Astrocyte (in vitro differentiated cells and primary cell): Measurements from ENCODE around the gene MBD5. TPM values are rescaled to one million over a fixed set of nuclear protein-coding genes. Genes with fewer than 3 reads are reported as not detected.
A peak's percentile ranks its signal among the peaks of the same experiment; 100 is the strongest.

Experiments
- DNase-seq: peaks from one replicate; pipeline ENCODE4 v3.0.0-alpha.2; 2010; ENCODE audit warnings: low read depth
- FAIRE-seq: peaks from 2 replicates; lab custom pipeline; 2011; peaks lifted over from hg19 to GRCh38; lab: Jason Lieb, UNC
- H2AFZ ChIP-seq: 2 replicates; pipeline ENCODE4 v1.6.0; 2012; ENCODE audit warnings: low read depth, low read length, inconsistent platforms
- H3K27ac ChIP-seq: 2 replicates; pipeline ENCODE4 v1.5.1; 2011; ENCODE audit warnings: low read depth, low read length, inconsistent platforms
- H3K27me3 ChIP-seq: 2 replicates; pipeline ENCODE4 v1.6.0; 2011; ENCODE audit warnings: low read length, inconsistent platforms; ENCODE audit not compliant: insufficient read depth
- H3K36me3 ChIP-seq: 2 replicates; pipeline ENCODE4 v1.5.1; 2011; ENCODE audit warnings: low read length, inconsistent platforms; ENCODE audit not compliant: insufficient read depth
- H3K4me1 ChIP-seq: 2 replicates; pipeline ENCODE4 v1.5.1; 2011; ENCODE audit warnings: low read length, inconsistent platforms; ENCODE audit not compliant: insufficient read depth
- H3K4me2 ChIP-seq: 2 replicates; pipeline ENCODE4 v1.6.0; 2012; ENCODE audit warnings: low read length, inconsistent platforms
- H3K4me3 ChIP-seq: 2 replicates; pipeline ENCODE4 v1.5.1; 2011; ENCODE audit warnings: low read depth, mild to moderate bottlenecking, low read length, inconsistent platforms; ENCODE audit not compliant: insufficient read depth
- H3K79me2 ChIP-seq: 2 replicates; pipeline ENCODE4 v1.6.0; 2012; ENCODE audit warnings: mild to moderate bottlenecking, low read length, inconsistent platforms; ENCODE audit not compliant: insufficient read depth
- H3K9ac ChIP-seq: 2 replicates; pipeline ENCODE4 v1.6.0; 2012; ENCODE audit warnings: mild to moderate bottlenecking, low read length, inconsistent platforms
- H3K9me3 ChIP-seq: 2 replicates; pipeline ENCODE4 v1.5.1; 2012; ENCODE audit warnings: low read depth, mild to moderate bottlenecking, low read length, inconsistent platforms; ENCODE audit not compliant: insufficient read depth
- H4K20me1 ChIP-seq: 2 replicates; pipeline ENCODE4 v1.6.0; 2012; ENCODE audit warnings: low read length, inconsistent platforms; ENCODE audit not compliant: insufficient read depth
- H3K27ac Mint-ChIP-seq: one replicate; pipeline ENCODE4 v1.8.0; 2021; ENCODE audit warnings: mild to moderate bottlenecking, mixed read lengths; ENCODE audit not compliant: unreplicated experiment
- H3K27me3 Mint-ChIP-seq: one replicate; pipeline ENCODE4 v1.8.0; 2021; ENCODE audit warnings: low read depth, mixed read lengths; ENCODE audit not compliant: unreplicated experiment
- H3K36me3 Mint-ChIP-seq: one replicate; pipeline ENCODE4 v1.8.0; 2021; ENCODE audit warnings: low read depth, mixed read lengths; ENCODE audit not compliant: unreplicated experiment
- H3K4me1 Mint-ChIP-seq: one replicate; pipeline ENCODE4 v1.8.0; 2021; ENCODE audit warnings: low read depth, mixed read lengths; ENCODE audit not compliant: unreplicated experiment
- H3K4me3 Mint-ChIP-seq: one replicate; pipeline ENCODE4 v1.8.0; 2021; ENCODE audit warnings: mild to moderate bottlenecking, moderate library complexity, mixed read lengths; ENCODE audit not compliant: unreplicated experiment
- H3K9me3 Mint-ChIP-seq: one replicate; pipeline ENCODE4 v1.8.0; 2021; ENCODE audit warnings: mild to moderate bottlenecking, mixed read lengths; ENCODE audit not compliant: unreplicated experiment
- CTCF ChIP-seq: IDR thresholded peaks from 2 replicates; pipeline ENCODE4 v1.5.1; 2011; ENCODE audit warnings: low read depth, mild to moderate bottlenecking, inconsistent platforms, low read length, moderate library complexity; ENCODE audit not compliant: insufficient read depth
- EZH2 ChIP-seq: IDR thresholded peaks from 2 replicates; pipeline ENCODE4 v1.6.1; 2012; ENCODE audit warnings: mild to moderate bottlenecking, low read length, inconsistent platforms; ENCODE audit not compliant: insufficient read depth
- total RNA-seq: library from RNA; stranded (reverse); gene quantifications from 2 replicates; pipeline ENCODE4 v1.2.1, GENCODE V29; 2021

The MBD5 gene
- total RNA-seq, 1 donor from 2014 or later = 53.6 TPM

DNA sequence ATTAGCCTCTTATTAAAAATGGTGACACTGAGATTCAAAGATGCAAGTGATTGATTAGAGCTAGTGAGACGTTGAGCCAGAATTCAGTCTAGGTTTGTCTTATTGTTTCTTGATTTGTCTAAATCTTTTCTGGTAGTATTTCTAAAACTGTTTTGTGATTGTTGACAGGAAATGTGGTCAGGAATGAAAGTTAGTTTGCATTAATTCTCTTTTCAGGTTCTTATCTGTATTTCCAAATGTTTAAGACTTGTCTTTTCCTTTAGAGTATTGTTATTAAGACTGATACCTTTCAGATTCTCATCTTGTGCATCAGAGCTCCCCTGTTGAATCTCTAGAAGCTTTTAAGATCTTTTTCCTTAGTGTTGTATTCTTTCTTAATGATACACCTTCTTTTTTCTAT, 89.3 kb downstream of the MBD5 start:
- no peak overlapping the region for H3K4me3 Mint-ChIP-seq
- Histone ChIP-seq H3K4me2 (no peak overlapping the region), H3K9ac (no peak overlapping the region), H3K27ac (no peak overlapping the region), H2AFZ (no peak overlapping the region), H3K4me3 (no peak overlapping the region), H3K36me3 (no peaks in the 10 kb centered on the region), H3K79me2 (no peaks in the 10 kb centered on the region), H4K20me1 (no peaks in the 10 kb centered on the region), H3K27me3 (no peaks in the 10 kb centered on the region), H3K9me3 (no peaks in the 10 kb centered on the region), H3K4me1 (no peaks in the 10 kb centered on the region)
- no peak for TF ChIP-seq CTCF
- no peak for TF ChIP-seq EZH2
- no peak for FAIRE-seq
- H3K27ac Mint-ChIP-seq = no peak overlapping the region
- no peaks in the 10 kb centered on the region for H3K27me3 Mint-ChIP-seq
- H3K4me1 Mint-ChIP-seq = peaks cover 15% of the 10 kb centered on the region
- H3K36me3 Mint-ChIP-seq = no peaks in the 10 kb centered on the region
- H3K9me3 Mint-ChIP-seq = no peaks in the 10 kb centered on the region
- no peak for DNase-seq

DNA sequence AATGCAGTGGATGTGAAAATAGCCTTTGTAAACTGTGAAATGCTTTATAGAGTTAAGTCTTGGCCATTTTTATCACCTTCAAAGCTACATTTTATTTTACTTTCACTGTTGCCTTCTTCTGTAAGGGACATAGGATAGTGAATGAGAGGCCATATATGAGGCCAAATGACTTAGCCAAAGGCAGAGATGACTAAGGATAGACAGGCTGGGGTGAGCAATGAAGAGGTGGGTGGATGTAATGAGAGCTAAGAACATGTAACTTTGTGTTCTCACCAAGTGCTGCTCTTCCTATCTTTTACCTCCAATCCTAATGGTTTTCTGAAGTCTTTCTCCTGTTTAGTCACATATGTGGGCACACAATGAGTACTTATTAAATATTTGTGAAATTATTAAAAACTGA, 101.9 kb downstream of the MBD5 start:
- H3K27me3 ChIP-seq = no peaks in the 10 kb centered on the region
- H3K27ac Mint-ChIP-seq = peak overlapping the region; percentile 54
- no peak overlapping the region for H3K9ac ChIP-seq
- no peak overlapping the region for H2AFZ ChIP-seq
- DNase-seq (peak; percentile 56), FAIRE-seq (peak; percentile 45)
- H4K20me1 ChIP-seq = no peaks in the 10 kb centered on the region
- H3K4me3 ChIP-seq = no peak overlapping the region
- no peaks in the 10 kb centered on the region for H3K79me2 ChIP-seq
- peaks cover 17% of the 10 kb centered on the region for H3K4me1 Mint-ChIP-seq
- peaks cover 2% of the 10 kb centered on the region for H3K9me3 Mint-ChIP-seq
- H3K27me3 Mint-ChIP-seq = no peaks in the 10 kb centered on the region
- H3K4me3 Mint-ChIP-seq = no peak overlapping the region
- no peaks in the 10 kb centered on the region for H3K9me3 ChIP-seq
- peaks cover 7% of the 10 kb centered on the region for H3K36me3 Mint-ChIP-seq
- no peak overlapping the region for H3K27ac ChIP-seq
- no peaks in the 10 kb centered on the region for H3K4me1 ChIP-seq
- no peak overlapping the region for H3K4me2 ChIP-seq
- no peaks in the 10 kb centered on the region for H3K36me3 ChIP-seq
- TF ChIP-seq EZH2 (no peak), CTCF (no peak)

DNA sequence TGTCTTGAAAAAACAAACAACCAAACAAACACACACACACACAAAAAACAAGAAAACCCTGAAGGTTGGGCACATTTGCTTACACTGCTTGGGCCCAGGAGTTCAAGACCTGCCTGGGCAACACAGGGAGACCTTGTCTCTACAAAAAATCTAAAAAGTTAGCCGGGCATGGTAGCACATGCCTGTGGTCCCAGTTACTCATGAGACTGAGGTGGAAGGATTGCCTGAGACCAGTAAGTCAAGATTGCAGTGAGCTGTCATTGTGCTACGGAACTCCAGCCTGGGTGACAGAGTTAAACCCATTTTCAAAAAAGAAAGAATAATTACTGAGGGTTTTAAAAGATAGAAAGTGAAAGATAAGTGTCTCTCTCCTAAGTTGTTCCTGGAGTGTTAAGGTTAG, 103.4 kb downstream of the MBD5 start:
- H3K4me3 Mint-ChIP-seq = no peak overlapping the region
- H3K9me3 Mint-ChIP-seq = peaks cover 2% of the 10 kb centered on the region
- TF ChIP-seq EZH2 (no peak), CTCF (no peak)

More for the DNA sequence above, 103.4 kb downstream of the MBD5 start:
- no peaks in the 10 kb centered on the region for H3K36me3 ChIP-seq
- H3K9me3 ChIP-seq = no peaks in the 10 kb centered on the region
- no peak overlapping the region for H2AFZ ChIP-seq
- no peak for FAIRE-seq
- Mint-ChIP-seq H3K4me1 (peaks cover 17% of the 10 kb centered on the region), H3K36me3 (peaks cover 7% of the 10 kb centered on the region), H3K27ac (no peak overlapping the region), H3K27me3 (no peaks in the 10 kb centered on the region)
- H3K4me3 ChIP-seq = no peak overlapping the region
- H3K27ac ChIP-seq = no peak overlapping the region
- DNase-seq = peak; percentile 34
- H3K4me1 ChIP-seq = no peaks in the 10 kb centered on the region
- no peaks in the 10 kb centered on the region for H3K27me3 ChIP-seq
- no peaks in the 10 kb centered on the region for H3K79me2 ChIP-seq
- no peaks in the 10 kb centered on the region for H4K20me1 ChIP-seq
- H3K9ac ChIP-seq = no peak overlapping the region
- H3K4me2 ChIP-seq = no peak overlapping the region
